ENCODE data around the gene MRPL44. TPM values are rescaled to one million over a fixed set of nuclear protein-coding genes. Genes with fewer than 3 reads are reported as not detected.

MRPL44 gene
- total and polyA plus RNA-seq, 2 of the 8 experiments (the other 6 are each of a cell fraction or from before 2014, with no cell fraction given) = 32.0 to 53.2 TPM

GRCh38 chr2:223923976-223924375 is 33.3 kb upstream of the MRPL44 start:
- Histone ChIP-seq H3K23me2 (ENCODE audit: low read depth, low read length) (no peaks in the 10 kb centered on the region), H3K56ac (replicated peaks; ENCODE audit: insufficient read length, low read depth, low read length) (no peak overlapping the region), H3K36me3 (ENCODE audit: control insufficient read depth in 2 of 4, insufficient read depth in 4 of 4, low read length in 3 of 4) (peaks cover 0 to 6% (median 0%) of the 10 kb centered on the region in 4 experiments; a peak in 1 of 8 replicates), H4K20me1 (replicated peaks in 1 of 2; ENCODE audit: control insufficient read depth in 1 of 2, insufficient read depth in 2 of 2, low read length in 2 of 2) (peaks cover 7 to 12% of the 10 kb centered on the region in 2 experiments), H3K4ac (replicated peaks; ENCODE audit: insufficient read length, low read depth, low read length) (no peak overlapping the region), H4K8ac (ENCODE audit: extremely low read depth, insufficient read depth, low read length) (no peak overlapping the region), H3K79me1 (ENCODE audit: low read depth, low read length) (peaks cover 17% of the 10 kb centered on the region), H2BK5ac (ENCODE audit: low read depth, low read length) (no peak overlapping the region), H3K79me2 (ENCODE audit: control insufficient read depth in 1 of 2, insufficient read depth in 2 of 2, low read length in 2 of 2) (peaks cover 14 to 93% of the 10 kb centered on the region in 2 experiments), H3K18ac (ENCODE audit: extremely low read depth, low read length) (no peak overlapping the region), H3K9me3 (ENCODE audit: insufficient read depth in 2 of 2, low read depth in 1 of 2, low read length in 1 of 2) (peaks cover 6% of the 10 kb centered on the region in 2 experiments; a peak in 1 of 4 replicates), H2BK20ac (ENCODE audit: low read length) (no peak overlapping the region), H3K14ac (ENCODE audit: insufficient read length) (no peak overlapping the region), H2AK5ac (ENCODE audit: low read depth, low read length) (no peak overlapping the region), H2AFZ (ENCODE audit: low read length) (no peak overlapping the region), H3K23ac (ENCODE audit: insufficient read length) (no peak overlapping the region), H3K27me3 (replicated peaks in 1 of 4; ENCODE audit: control insufficient read depth in 3 of 4, extremely low read depth in 1 of 4, insufficient read depth in 3 of 4, low read length in 3 of 4) (no peaks in the 10 kb centered on the region), H4K5ac (ENCODE audit: insufficient read length, low read depth, low read length) (no peak overlapping the region), H2BK120ac (replicated peaks; ENCODE audit: low read depth, low read length) (no peak overlapping the region), H2BK15ac (ENCODE audit: low read length) (no peak overlapping the region), H3K4me3 (ENCODE audit: extremely low read depth in 1 of 4, insufficient read depth in 2 of 4, low read depth in 3 of 4, low read length in 4 of 4) (no peak overlapping the region), H3K27ac (ENCODE audit: low read depth, low read length) (no peak overlapping the region), H4K91ac (replicated peaks; ENCODE audit: insufficient read length, low read length) (no peak overlapping the region), H3K4me2 (ENCODE audit: insufficient read depth in 1 of 2, low read depth in 2 of 2, low read length in 2 of 2) (no peak overlapping the region), H3K9ac (replicated peaks in 1 of 4; ENCODE audit: extremely low read depth in 1 of 4, low read depth in 3 of 4, low read length in 3 of 4) (no peak overlapping the region), H3K4me1 (replicated peaks in 1 of 4; ENCODE audit: control insufficient read depth in 3 of 4, insufficient read depth in 4 of 4, low read length in 3 of 4) (peaks cover 0 to 2% (median 0%) of the 10 kb centered on the region in 4 experiments; a peak in 1 of 7 replicates), H2BK12ac (ENCODE audit: low read depth, low read length) (no peak overlapping the region)
- WGBS, 2 experiments (ENCODE audit: extremely low coverage in 1 of 2, insufficient coverage in 1 of 2, insufficient read length in 1 of 2, insufficient replicate concordance in 2 of 2, low coverage in 1 of 2, low lambda C conversion rate in 2 of 2, missing lambda C conversion rate in 1 of 2) = 89% methylated on average over 2 of the region's 2 CpGs; no CpG with 5 or more reads in 1 of the 2 experiments
- TF ChIP-seq NRF1 (IDR thresholded peaks at IDR 0.05; ENCODE audit: low read depth, low read length) = no peak
- no peak for FAIRE-seq
- no peak for DNase-seq (ENCODE audit: low read depth in 1 of 2, low spot score in 2 of 2)
- POLR2A ChIA-PET (ENCODE audit: partially characterized antibody) = no interaction called here
- CTCF ChIA-PET (ENCODE audit: partially characterized antibody) = interaction anchor here (0.9 kb wide), 1 partner anchor 18 kb away, joined by 3 read pairs; no protein-coding TSS in a partner anchor

Data from H1 (cell line).